Fibroblast of lung (primary cell): ENCODE data around the gene ZNF664.

Experiments used
- EZH2 ChIP-seq: IDR thresholded peaks from 2 replicates; pipeline ENCODE4 v1.5.1; 2012; ENCODE audit warnings: low read length, control low read depth, mild to moderate bottlenecking; ENCODE audit errors: missing control alignments
- TF ChIP-seq, protein P1 (sequence below), 2 donors: IDR thresholded peaks in 1 of 2; conservative IDR thresholded peaks in 1 of 2; 1 replicate in 1 of 2; 2 replicates in 1 of 2; pipeline ENCODE4 v1.5.1; 2011 to 2012; ENCODE audit warnings: low read length in 2 of 2, control low read depth in 1 of 2, inconsistent platforms in 1 of 2, low read depth in 1 of 2, mild to moderate bottlenecking in 1 of 2

DNA sequence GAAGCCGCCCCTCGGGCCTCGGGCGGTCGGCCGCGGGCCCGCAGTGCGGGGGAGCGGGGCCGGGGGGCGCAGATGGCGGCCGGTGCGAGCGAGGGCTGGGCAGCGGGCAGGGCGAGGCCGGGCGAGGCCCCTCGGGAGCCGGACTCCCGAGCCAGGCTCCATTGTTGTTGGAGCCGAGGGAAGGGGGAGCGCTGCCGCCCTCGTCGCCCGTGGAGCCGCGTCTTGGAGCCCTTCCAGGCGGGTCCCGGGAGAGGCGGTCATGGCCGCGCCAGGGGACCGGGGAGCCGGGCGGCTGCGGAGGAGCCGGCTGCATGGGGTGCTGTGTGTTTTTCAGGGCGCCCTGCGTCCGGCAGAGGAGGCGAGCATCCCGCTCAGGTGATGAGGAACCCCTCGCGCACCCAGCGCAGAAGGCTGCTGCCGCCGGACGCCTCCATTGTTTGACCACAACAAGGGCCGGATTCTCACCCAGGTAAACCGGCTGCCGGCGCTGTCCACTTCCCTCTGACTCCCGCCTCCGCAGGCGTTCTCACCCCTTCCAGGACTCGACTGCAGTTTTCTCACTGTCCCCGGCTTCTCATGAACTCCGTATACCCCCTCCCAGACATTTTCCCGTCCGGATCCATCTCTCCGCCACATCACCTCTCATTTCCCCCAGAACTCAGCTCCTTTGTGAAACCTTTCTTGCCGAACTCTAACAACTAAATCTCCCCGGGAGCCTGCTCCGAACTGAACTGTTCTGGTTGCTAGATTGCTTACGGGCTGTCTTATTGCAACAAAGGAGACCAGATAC lies 732 bp downstream of the ZNF664 start:
- TF ChIP-seq, protein P1, sequence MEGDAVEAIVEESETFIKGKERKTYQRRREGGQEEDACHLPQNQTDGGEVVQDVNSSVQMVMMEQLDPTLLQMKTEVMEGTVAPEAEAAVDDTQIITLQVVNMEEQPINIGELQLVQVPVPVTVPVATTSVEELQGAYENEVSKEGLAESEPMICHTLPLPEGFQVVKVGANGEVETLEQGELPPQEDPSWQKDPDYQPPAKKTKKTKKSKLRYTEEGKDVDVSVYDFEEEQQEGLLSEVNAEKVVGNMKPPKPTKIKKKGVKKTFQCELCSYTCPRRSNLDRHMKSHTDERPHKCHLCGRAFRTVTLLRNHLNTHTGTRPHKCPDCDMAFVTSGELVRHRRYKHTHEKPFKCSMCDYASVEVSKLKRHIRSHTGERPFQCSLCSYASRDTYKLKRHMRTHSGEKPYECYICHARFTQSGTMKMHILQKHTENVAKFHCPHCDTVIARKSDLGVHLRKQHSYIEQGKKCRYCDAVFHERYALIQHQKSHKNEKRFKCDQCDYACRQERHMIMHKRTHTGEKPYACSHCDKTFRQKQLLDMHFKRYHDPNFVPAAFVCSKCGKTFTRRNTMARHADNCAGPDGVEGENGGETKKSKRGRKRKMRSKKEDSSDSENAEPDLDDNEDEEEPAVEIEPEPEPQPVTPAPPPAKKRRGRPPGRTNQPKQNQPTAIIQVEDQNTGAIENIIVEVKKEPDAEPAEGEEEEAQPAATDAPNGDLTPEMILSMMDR (conservative IDR thresholded peaks at IDR 0.05 in 1 of 2, IDR thresholded peaks at IDR 0.05 in 1 of 2; ENCODE audit: low read depth in 1 of 2, low read length in 2 of 2): no peak
- no peak for TF ChIP-seq EZH2
